Psoas muscle (tissue), 8 donors: Measurements from ENCODE around the gene YWHAB. TPM values are rescaled to one million over a fixed set of nuclear protein-coding genes. Genes with fewer than 3 reads are reported as not detected.
"Not testable (repeated sequence)": the region's sequence is repeated elsewhere in the genome, so short reads cannot be mapped to it uniquely, and the experiment has no call there.

ENCODE experiments used
- ATAC-seq, 4 donors: fragments of 200-7000 bp; cut with Tn5 transposase; one replicate each; pipeline ENCODE4 v1.9.1; 2020; ENCODE audit warnings: moderate library complexity in 3 of 4, mild to moderate bottlenecking in 2 of 4
- DNase-seq, 2 donors: peaks; one replicate each; pipeline ENCODE4 v3.0.0-alpha.2; 2020
- H3K27ac ChIP-seq: fragments of 200-600 bp; one replicate; pipeline ENCODE4 v1.8.0; 2022
- H3K27me3 ChIP-seq, 3 donors: fragments of 200-600 bp in 1 of 3; one replicate each; pipeline versions ENCODE4 v1.6.1 to v1.8.0; 2013 to 2022; ENCODE audit warnings: low read length in 2 of 3, mild to moderate bottlenecking in 2 of 3, moderate library complexity in 1 of 3; ENCODE audit not compliant: insufficient read depth in 3 of 3
- H3K36me3 ChIP-seq, 2 donors: fragments of 200-600 bp in 1 of 2; one replicate each; pipeline versions ENCODE4 v1.6.1 to v1.8.0; 2013 to 2022; ENCODE audit warnings: low read depth in 1 of 2, mild to moderate bottlenecking in 1 of 2, moderate library complexity in 1 of 2; ENCODE audit not compliant: insufficient read depth in 1 of 2
- H3K4me1 ChIP-seq: fragments of 200-600 bp; one replicate; pipeline ENCODE4 v1.8.0; 2022
- H3K4me3 ChIP-seq: fragments of 200-600 bp; one replicate; pipeline ENCODE4 v1.8.0; 2022; ENCODE audit warnings: mild to moderate bottlenecking
- H3K9me3 ChIP-seq: fragments of 200-600 bp; one replicate; pipeline ENCODE4 v1.8.0; 2022
- CTCF ChIP-seq: fragments of 200-600 bp; IDR thresholded peaks from one replicate; pipeline ENCODE4 v1.8.0; 2022; ENCODE audit warnings: antibody characterized with exemption
- WGBS, 3 donors: extraction: QIAGEN DNeasy Blood & Tissue Kit; methylation state at CpG; one replicate each; pipeline versions ENCODE4 v1.1.6 to v1.1.7; 2013; 5-methylcytosine and 5-hydroxymethylcytosine counted together
- intact Hi-C, 2 donors: fragments of 100-400 bp; cut with DNase I; formaldehyde crosslinking; loops; one replicate each; pipeline versions ENCODE4 v1.11.0 to v1.14.2; 2022
- polyA plus RNA-seq, 3 donors: library from polyadenylated mRNA; stranded (reverse); fragments of 200-250 nt; gene quantifications; one replicate each; pipeline ENCODE4 v1.2.3, GENCODE V29; 2013
- total RNA-seq, 4 donors: library from RNA; stranded (reverse); fragmentation: NEBNext Ultra II Directional in 2 of 4; extraction: Animal tissue kit (Norgen Biotek cat#: 25700) in 2 of 4; gene quantifications; one replicate each; pipeline versions ENCODE4 v1.2.1 to v1.2.4, GENCODE V29; 2021 to 2023
- donor health status: healthy with polysubstance abuse.
- donor health status: DM: no; HTN: no; CAD: no; lungs with moderate emphysema.
- donor health status: Bipolar disorder and iron deficiency.
- donor health status: healthy.
- donor health status: DM: yes; HTN: yes; CAD: no.
- donor health status: DM: no; HTN: no; CAD: no.
- donor health status: DM: no; HTN: no; CAD: no.
- donor health status: DM: yes; HTN: yes; CAD: no.

YWHAB gene
- total and polyA plus RNA-seq, 7 donors = 44.2 to 109 (median 87.5) TPM

GRCh38 chr20:44862286-44862685, 23.2 kb upstream of the YWHAB start:
- ATAC-seq (no peak), DNase-seq (no peak)
- no peaks in the 10 kb centered on the region for H3K27me3 ChIP-seq
- no peak overlapping the region for H3K4me3 ChIP-seq
- peaks cover 4% of the 10 kb centered on the region for H3K4me1 ChIP-seq
- H3K9me3 ChIP-seq = no peaks in the 10 kb centered on the region
- no peaks in the 10 kb centered on the region for H3K36me3 ChIP-seq
- no peak overlapping the region for H3K27ac ChIP-seq
- no peak for TF ChIP-seq CTCF
- WGBS, 3 donors = 59 to 81% (median 71%) methylated on average over 2 of the region's 2 CpGs
- intact Hi-C loops = no loop called here

GRCh38 chr20:44863365-44864084, 22.0 kb upstream of the YWHAB start:
- not testable (repeated sequence) for H3K27ac ChIP-seq, ATAC-seq

GRCh38 chr20:44864493-44864892, 21.0 kb upstream of the YWHAB start:
- ATAC-seq, H3K9me3 ChIP-seq, H3K27ac ChIP-seq, DNase-seq, H3K36me3 ChIP-seq, H3K4me1 ChIP-seq, H3K27me3 ChIP-seq, intact Hi-C loops, H3K4me3 ChIP-seq: not testable (repeated sequence)
- WGBS, 3 donors = 83 to 93% (median 84%) methylated on average over 3 of the region's 3 CpGs

More at GRCh38 chr20:44863365-44864084, 22.0 kb upstream of the YWHAB start:
- H3K4me1 ChIP-seq, intact Hi-C loops, H3K36me3 ChIP-seq, H3K9me3 ChIP-seq, H3K4me3 ChIP-seq, H3K27me3 ChIP-seq, DNase-seq: not testable (repeated sequence)
- WGBS, 3 donors = 75 to 79% (median 77%) methylated on average over 4 of the region's 4 CpGs

- Histone ChIP-seq H3K4me3 (no peak overlapping the region), H3K27ac (no peak overlapping the region), H3K9me3 (no peaks in the 10 kb centered on the region), H3K4me1 (peaks cover 7% of the 10 kb centered on the region), H3K27me3 (no peaks in the 10 kb centered on the region), H3K36me3 (no peaks in the 10 kb centered on the region)
- ATAC-seq (no peak), DNase-seq (no peak)
- intact Hi-C loops = loop anchor here (2.0 to 5.0 kb wide), 3 partner anchors 118 to 185 kb away; no protein-coding TSS in a partner anchor
- 82 to 88% (median 85%) methylated on average over 8 of the region's 8 CpGs for WGBS, 3 donors
- no peak for TF ChIP-seq CTCF
Observed at GRCh38 chr20:44866703-44867335, 18.7 kb upstream of the YWHAB start.

- no peak for TF ChIP-seq CTCF
- 54 to 58% (median 57%) methylated on average over 5 of the region's 5 CpGs for WGBS, 3 donors
- no peaks in the 10 kb centered on the region for H3K9me3 ChIP-seq
Observed at GRCh38 chr20:44869471-44869870, 16.0 kb upstream of the YWHAB start.

GRCh38 chr20:44882360-44882759, 3.1 kb upstream of the YWHAB start:
- not testable (repeated sequence) for H3K9me3 ChIP-seq, H3K27me3 ChIP-seq, ATAC-seq, H3K27ac ChIP-seq, H3K36me3 ChIP-seq, H3K4me3 ChIP-seq, DNase-seq
- intact Hi-C loops = loop anchor here in 1 of 2 donors (10.0 kb wide), 1 partner anchor 668 kb away; the partner anchor contains the start of gene OSER1
- peaks cover 17% of the 10 kb centered on the region for H3K4me1 ChIP-seq
- WGBS, 3 donors = 88 to 90% (median 88%) methylated on average over 4 of the region's 4 CpGs

More at GRCh38 chr20:44869471-44869870, 16.0 kb upstream of the YWHAB start:
- Histone ChIP-seq H3K4me3 (no peak overlapping the region), H3K27me3 (no peaks in the 10 kb centered on the region), H3K36me3 (no peaks in the 10 kb centered on the region), H3K4me1 (peaks cover 7% of the 10 kb centered on the region), H3K27ac (no peak overlapping the region)
- ATAC-seq = no peak
- intact Hi-C loops = loop anchor here in 1 of 2 donors (5.0 kb wide), 1 partner anchor 187 kb away; no protein-coding TSS in a partner anchor
- no peak for DNase-seq
